HG02852 (cell line): Measurements from ENCODE around the gene ADARB2.

Experiments
- ATAC-seq: cut with Tn5 transposase; IDR thresholded peaks from one replicate; pipeline ENCODE4 v1.9.1; 2021; ENCODE audit warnings: mild to moderate bottlenecking, moderate library complexity; ENCODE audit not compliant: unreplicated experiment

Gene ADARB2

DNA sequence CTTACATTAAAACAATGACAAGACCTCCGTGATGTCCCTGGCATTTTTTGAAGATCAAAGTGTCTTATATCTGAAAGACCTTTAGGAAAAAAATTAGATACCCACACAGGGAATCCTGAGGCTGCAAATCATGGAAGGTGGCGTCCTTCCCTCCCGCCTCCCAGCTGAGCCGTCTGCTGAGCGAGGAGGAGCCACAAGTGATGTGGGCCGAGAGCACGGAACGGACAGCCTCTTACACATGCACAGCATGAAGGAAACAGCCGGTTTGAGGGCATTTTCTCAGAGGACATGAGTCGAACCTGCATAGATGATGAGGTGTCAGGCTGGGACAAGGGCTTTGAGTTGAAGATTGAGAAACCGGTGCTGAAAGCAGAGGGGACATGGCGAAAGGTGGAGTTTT is 163.3 kb downstream of the ADARB2 start:
- no peak for ATAC-seq

DNA sequence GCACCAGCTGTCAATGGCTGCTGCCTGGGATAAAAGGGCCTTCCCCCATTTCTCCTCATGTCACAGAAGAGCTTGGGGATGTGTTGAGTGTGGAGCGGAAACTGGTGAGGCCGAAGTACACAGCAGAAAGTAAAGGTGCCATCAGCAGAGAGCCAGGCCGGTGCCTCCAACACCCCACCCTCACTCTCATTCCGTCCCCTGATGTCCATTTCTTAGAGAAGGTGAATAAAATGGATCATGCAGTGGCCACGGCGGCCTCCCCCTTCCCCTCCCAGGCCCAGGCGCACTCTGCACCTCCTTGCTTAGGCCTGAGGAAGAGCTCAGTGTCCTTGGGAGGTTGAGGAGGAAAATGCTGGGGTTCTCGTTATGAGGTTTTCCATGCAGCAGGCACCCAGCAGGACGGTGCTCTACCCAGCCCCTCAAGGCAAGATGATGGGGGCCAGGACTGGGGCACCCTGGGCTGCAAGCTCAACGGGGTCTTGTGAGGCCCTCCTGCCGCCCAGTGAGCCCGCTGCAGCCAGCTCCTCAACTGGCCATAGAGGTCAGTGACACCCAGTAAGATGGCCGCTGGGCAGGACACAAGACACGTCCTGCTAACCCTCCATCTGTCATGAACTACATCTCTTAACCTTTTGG is 163.9 kb downstream of the ADARB2 start:
- ATAC-seq = no peak

- no peak for ATAC-seq
Measured at GRCh38 chr10:1572519-1573333, 164.6 kb downstream of the ADARB2 start.

DNA sequence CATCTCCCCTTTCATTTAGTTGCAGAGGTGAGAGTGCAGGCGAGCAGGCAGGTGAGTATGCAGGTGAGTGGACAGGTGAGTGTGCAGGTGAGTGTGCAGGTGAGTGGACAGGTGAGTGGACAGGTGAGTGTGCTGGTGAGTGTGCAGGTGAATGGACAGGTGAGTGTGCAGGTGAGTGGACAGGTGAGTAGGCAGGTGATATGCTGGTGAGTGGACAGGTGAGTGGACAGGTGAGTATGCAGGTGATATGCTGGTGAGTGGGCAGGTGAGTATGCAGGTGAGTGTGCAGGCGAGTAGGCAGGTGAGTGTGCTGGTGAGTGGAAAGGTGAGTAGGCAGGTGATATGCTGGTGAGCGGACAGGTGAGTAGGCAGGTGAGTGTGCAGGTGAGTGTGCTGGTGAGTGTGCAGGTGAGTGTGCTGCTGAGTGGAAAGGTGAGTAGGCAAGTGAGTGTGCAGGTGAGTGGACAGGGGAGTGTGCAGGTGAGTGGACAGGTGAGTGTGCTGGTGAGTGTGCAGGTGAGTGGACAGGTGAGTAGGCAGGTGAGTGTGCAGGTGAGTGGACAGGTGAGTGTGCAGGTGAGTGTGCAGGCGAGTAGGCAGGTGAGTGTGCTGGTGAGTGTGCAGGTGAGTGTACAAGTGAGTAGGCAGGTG is 165.6 kb downstream of the ADARB2 start:
- no peak for ATAC-seq

DNA sequence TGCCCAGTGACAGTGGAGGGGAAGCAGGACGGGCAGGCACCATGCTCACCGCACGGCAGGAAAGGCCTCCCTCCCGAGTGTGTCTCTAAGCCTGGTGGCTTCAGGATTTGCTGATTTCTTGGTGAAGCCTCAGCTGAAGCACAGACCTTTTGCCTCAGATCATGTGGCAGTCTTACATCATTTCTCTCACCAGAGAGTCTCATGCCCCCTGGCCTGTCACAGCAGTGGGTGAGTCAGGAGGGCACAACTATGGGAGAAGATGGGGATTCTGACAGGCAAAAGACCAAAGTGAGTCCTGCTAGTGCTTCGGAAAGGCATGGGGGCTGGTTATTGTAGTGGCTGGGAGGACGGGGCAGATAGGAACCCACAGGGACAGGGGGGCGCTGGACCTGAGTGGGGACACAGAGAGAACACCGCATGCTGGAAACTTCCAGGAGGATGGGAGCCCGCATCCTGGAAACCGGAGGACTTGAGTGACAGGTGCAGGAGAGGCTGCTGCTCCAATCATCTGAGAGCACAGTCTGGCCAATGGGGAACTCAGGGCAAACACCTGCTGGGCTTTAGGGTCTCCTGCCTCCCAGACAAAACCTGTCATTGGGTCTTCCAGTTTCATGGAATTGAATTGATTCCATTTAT is 166.8 kb downstream of the ADARB2 start:
- no peak for ATAC-seq

- ATAC-seq = no peak
Measured at GRCh38 chr10:1569208-1569607, 168.1 kb downstream of the ADARB2 start.

GRCh38 chr10:1567742-1568495 is 169.4 kb downstream of the ADARB2 start:
- no peak for ATAC-seq

GRCh38 chr10:1567152-1567551 is 170.2 kb downstream of the ADARB2 start:
- ATAC-seq = no peak

GRCh38 chr10:1564791-1565190 is 172.5 kb downstream of the ADARB2 start:
- no peak for ATAC-seq

GRCh38 chr10:1563028-1563427 is 174.3 kb downstream of the ADARB2 start:
- ATAC-seq = no peak

DNA sequence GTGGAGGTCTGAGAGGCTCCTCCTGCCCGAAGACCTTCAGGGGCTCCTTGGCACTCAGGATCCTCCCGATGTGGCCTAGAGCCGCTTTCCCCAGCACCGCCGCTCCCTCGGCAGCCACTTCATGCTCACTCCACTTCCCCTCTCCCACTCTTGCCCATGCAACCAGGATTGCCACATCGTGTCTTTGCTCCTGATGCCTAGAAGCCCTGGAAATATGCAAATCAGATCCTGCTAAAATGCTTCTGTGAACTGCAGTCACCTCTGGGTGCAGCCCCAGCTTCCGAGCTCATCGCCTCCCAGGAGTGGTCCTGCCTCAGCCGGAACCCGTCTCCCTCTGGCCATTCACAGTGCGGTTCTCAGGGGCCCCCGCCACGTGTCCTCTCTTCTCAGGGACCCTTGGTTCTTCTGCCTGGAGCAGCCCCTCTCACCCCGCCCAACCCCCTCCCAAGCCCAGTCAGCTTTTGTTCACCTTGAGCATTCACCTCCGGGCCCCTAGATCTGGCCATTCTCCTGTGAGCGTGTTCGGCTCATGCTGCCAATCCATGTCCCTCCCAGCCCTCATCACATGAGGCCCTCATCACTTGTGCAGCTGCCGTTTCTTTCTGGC is 175.5 kb downstream of the ADARB2 start:
- ATAC-seq = no peak

- ATAC-seq = no peak
Measured at GRCh38 chr10:1560535-1561192, 176.7 kb downstream of the ADARB2 start.

GRCh38 chr10:1559761-1560160 is 177.6 kb downstream of the ADARB2 start:
- ATAC-seq = no peak

- no peak for ATAC-seq
Measured at GRCh38 chr10:1559311-1559710, 178.0 kb downstream of the ADARB2 start.

DNA sequence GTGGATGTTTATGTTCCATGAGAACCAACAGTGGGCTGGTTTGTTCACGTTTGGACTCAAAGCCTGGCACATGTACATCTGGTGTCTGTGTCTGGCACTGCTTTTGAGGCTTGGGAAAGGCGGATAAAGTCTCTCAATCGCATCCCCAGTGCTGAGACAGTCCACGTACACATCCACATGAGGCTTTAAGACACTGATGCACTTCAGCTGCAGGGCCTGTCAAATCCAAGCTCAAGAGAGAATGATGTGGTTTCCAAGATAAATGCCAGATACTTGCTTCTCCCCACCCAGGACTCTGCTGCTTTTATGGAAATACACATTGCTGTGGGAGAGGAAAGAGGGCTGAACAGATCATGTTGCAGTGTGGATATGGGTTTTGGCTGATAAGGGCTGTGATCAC is 178.4 kb downstream of the ADARB2 start:
- ATAC-seq = no peak

DNA sequence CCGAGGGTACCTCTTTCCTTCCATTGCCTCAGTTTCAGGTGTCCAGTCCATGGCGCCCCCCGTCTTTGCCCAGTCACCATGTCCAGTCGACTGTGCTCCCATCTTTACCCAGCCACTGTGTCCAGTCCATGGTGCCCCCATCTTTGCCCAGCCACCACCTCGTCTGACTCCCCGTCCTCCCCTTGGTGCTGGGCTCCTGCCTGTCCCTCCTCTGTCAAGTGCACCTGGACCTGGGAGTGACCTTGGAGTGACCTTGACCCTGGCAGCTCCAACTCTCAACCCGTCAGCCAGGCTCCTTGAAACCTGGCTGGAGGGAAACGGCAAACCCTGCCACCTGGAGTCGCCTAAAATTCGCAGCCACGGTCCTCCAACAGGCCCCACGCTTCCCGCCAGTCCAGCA is 180.2 kb downstream of the ADARB2 start:
- ATAC-seq = no peak

GRCh38 chr10:1556496-1556895 is 180.8 kb downstream of the ADARB2 start:
- no peak for ATAC-seq

GRCh38 chr10:1553951-1554350 is 183.4 kb downstream of the ADARB2 start:
- ATAC-seq = no peak

DNA sequence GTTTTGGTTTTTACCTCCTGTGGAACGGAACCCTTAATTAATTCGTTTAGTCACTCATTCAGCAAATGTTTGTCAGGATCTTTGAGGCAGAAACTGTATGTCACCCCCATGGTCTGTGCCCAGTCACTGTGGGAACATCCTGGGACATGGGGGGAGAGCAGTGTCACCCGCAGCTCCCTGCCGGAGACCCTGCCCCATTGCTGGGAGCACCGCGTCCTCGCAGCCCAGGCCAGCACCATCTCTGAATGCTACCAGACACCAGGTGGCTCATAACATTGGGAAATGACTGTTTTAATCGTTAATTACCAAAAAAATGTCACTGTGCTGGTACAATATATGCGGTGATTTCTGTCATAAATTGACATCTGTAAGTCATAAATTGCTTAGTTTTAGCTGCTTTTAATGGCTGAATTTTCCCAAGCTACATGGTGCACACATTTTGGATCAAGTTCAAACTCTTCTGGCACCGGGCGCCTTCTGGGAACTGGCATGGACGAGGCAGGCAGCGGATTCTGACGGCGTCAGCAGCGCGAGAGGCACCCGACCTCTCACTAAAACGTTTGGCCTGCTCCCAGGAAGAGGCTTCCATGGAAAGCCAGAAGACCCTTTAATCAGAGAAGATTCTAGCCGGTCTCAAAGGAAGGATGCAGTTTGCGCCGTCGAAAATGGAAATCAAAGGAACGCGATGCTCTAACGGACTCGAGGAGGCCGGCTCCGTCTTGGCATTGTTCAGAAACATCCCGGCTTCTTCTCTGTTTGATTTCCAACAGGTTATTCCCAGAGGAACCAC is 184.2 kb downstream of the ADARB2 start:
- ATAC-seq = no peak
